Measurements from ENCODE around the gene TRIM65.

TRIM65 gene

GRCh38 chr17:75937652-75938051, 40.9 kb upstream of the TRIM65 start:
- no peaks in the 10 kb centered on the region for H3K9me3 ChIP-seq (ENCODE audit: insufficient read depth, low read length)
- peaks cover 30% of the 10 kb centered on the region for H3K36me3 ChIP-seq (ENCODE audit: insufficient read depth, insufficient read length, low read length)
- H3K27me3 ChIP-seq (ENCODE audit: insufficient read depth, insufficient read length): no peaks in the 10 kb centered on the region
- no peak for DNase-seq (ENCODE audit: low read depth, low spot score)
- no peak for TF ChIP-seq SUZ12 (IDR thresholded peaks at IDR 0.05; ENCODE audit: extremely low read depth, insufficient read depth, insufficient read length)
- TF ChIP-seq ZNF274 (IDR thresholded peaks at IDR 0.05; ENCODE audit: low read depth, low read length): no peak
- no peak for TF ChIP-seq YY1 (IDR thresholded peaks at IDR 0.05; ENCODE audit: insufficient read depth, insufficient read length)
- no peak overlapping the region for H3K4me3 ChIP-seq (ENCODE audit: insufficient read length, low read depth)
- no peak overlapping the region for H3K9ac ChIP-seq (ENCODE audit: insufficient read length, low read depth)
- H3K4me1 ChIP-seq (ENCODE audit: insufficient read depth, insufficient read length): no peaks in the 10 kb centered on the region

- DNase-seq (ENCODE audit: low read depth, low spot score): no peak
- no peak overlapping the region for H3K9ac ChIP-seq (ENCODE audit: insufficient read length, low read depth)
- H3K4me1 ChIP-seq (ENCODE audit: insufficient read depth, insufficient read length): no peaks in the 10 kb centered on the region
- no peak overlapping the region for H3K4me3 ChIP-seq (ENCODE audit: insufficient read length, low read depth)
- H3K9me3 ChIP-seq (ENCODE audit: insufficient read depth, low read length): no peaks in the 10 kb centered on the region
- no peak for TF ChIP-seq ZNF274 (IDR thresholded peaks at IDR 0.05; ENCODE audit: low read depth, low read length)
- no peak for TF ChIP-seq YY1 (IDR thresholded peaks at IDR 0.05; ENCODE audit: insufficient read depth, insufficient read length)
- no peak for TF ChIP-seq SUZ12 (IDR thresholded peaks at IDR 0.05; ENCODE audit: extremely low read depth, insufficient read depth, insufficient read length)
- peaks cover 55% of the 10 kb centered on the region for H3K36me3 ChIP-seq (ENCODE audit: insufficient read depth, insufficient read length, low read length)
- no peaks in the 10 kb centered on the region for H3K27me3 ChIP-seq (ENCODE audit: insufficient read depth, insufficient read length)
These were observed 37.1 kb upstream of the TRIM65 start for GRCh38 chr17:75933808-75934207.

- no peak for DNase-seq (ENCODE audit: low read depth, low spot score)
- TF ChIP-seq ZNF274 (IDR thresholded peaks at IDR 0.05; ENCODE audit: low read depth, low read length): no peak
- no peak for TF ChIP-seq YY1 (IDR thresholded peaks at IDR 0.05; ENCODE audit: insufficient read depth, insufficient read length)
- no peak for TF ChIP-seq SUZ12 (IDR thresholded peaks at IDR 0.05; ENCODE audit: extremely low read depth, insufficient read depth, insufficient read length)
- Histone ChIP-seq H3K9ac (ENCODE audit: insufficient read length, low read depth) (no peak overlapping the region), H3K36me3 (ENCODE audit: insufficient read depth, insufficient read length, low read length) (peaks cover 57% of the 10 kb centered on the region), H3K9me3 (ENCODE audit: insufficient read depth, low read length) (no peaks in the 10 kb centered on the region), H3K4me1 (ENCODE audit: insufficient read depth, insufficient read length) (no peaks in the 10 kb centered on the region), H3K27me3 (ENCODE audit: insufficient read depth, insufficient read length) (no peaks in the 10 kb centered on the region), H3K4me3 (ENCODE audit: insufficient read length, low read depth) (no peak overlapping the region)
These were observed 36.1 kb upstream of the TRIM65 start for GRCh38 chr17:75932852-75933251.

GRCh38 chr17:75931062-75931461, 34.3 kb upstream of the TRIM65 start:
- Histone ChIP-seq H3K4me1 (ENCODE audit: insufficient read depth, insufficient read length) (no peaks in the 10 kb centered on the region), H3K27me3 (ENCODE audit: insufficient read depth, insufficient read length) (no peaks in the 10 kb centered on the region), H3K9ac (ENCODE audit: insufficient read length, low read depth) (no peak overlapping the region), H3K9me3 (ENCODE audit: insufficient read depth, low read length) (no peaks in the 10 kb centered on the region), H3K4me3 (ENCODE audit: insufficient read length, low read depth) (no peak overlapping the region), H3K36me3 (ENCODE audit: insufficient read depth, insufficient read length, low read length) (peaks cover 67% of the 10 kb centered on the region)
- no peak for TF ChIP-seq YY1 (IDR thresholded peaks at IDR 0.05; ENCODE audit: insufficient read depth, insufficient read length)
- TF ChIP-seq SUZ12 (IDR thresholded peaks at IDR 0.05; ENCODE audit: extremely low read depth, insufficient read depth, insufficient read length): no peak
- TF ChIP-seq ZNF274 (IDR thresholded peaks at IDR 0.05; ENCODE audit: low read depth, low read length): no peak
- DNase-seq (ENCODE audit: low read depth, low spot score): no peak

GRCh38 chr17:75927286-75927922, 30.7 kb upstream of the TRIM65 start:
- TF ChIP-seq ZNF274 (IDR thresholded peaks at IDR 0.05; ENCODE audit: low read depth, low read length) (no peak), SUZ12 (IDR thresholded peaks at IDR 0.05; ENCODE audit: extremely low read depth, insufficient read depth, insufficient read length) (no peak), YY1 (IDR thresholded peaks at IDR 0.05; ENCODE audit: insufficient read depth, insufficient read length) (no peak)
- no peak for DNase-seq (ENCODE audit: low read depth, low spot score)
- H3K9ac ChIP-seq (ENCODE audit: insufficient read length, low read depth): no peak overlapping the region

GRCh38 chr17:75926456-75926855, 29.7 kb upstream of the TRIM65 start:
- Histone ChIP-seq H3K4me1 (ENCODE audit: insufficient read depth, insufficient read length) (no peaks in the 10 kb centered on the region), H3K4me3 (ENCODE audit: insufficient read length, low read depth) (no peak overlapping the region), H3K27me3 (ENCODE audit: insufficient read depth, insufficient read length) (no peaks in the 10 kb centered on the region), H3K9me3 (ENCODE audit: insufficient read depth, low read length) (no peaks in the 10 kb centered on the region), H3K36me3 (ENCODE audit: insufficient read depth, insufficient read length, low read length) (peaks cover 82% of the 10 kb centered on the region), H3K9ac (ENCODE audit: insufficient read length, low read depth) (no peak overlapping the region)
- TF ChIP-seq ZNF274 (IDR thresholded peaks at IDR 0.05; ENCODE audit: low read depth, low read length) (no peak), SUZ12 (IDR thresholded peaks at IDR 0.05; ENCODE audit: extremely low read depth, insufficient read depth, insufficient read length) (no peak), YY1 (IDR thresholded peaks at IDR 0.05; ENCODE audit: insufficient read depth, insufficient read length) (no peak)
- DNase-seq (ENCODE audit: low read depth, low spot score): no peak

More at GRCh38 chr17:75927286-75927922, 30.7 kb upstream of the TRIM65 start:
- Histone ChIP-seq H3K4me3 (ENCODE audit: insufficient read length, low read depth) (no peak overlapping the region), H3K9me3 (ENCODE audit: insufficient read depth, low read length) (no peaks in the 10 kb centered on the region), H3K27me3 (ENCODE audit: insufficient read depth, insufficient read length) (no peaks in the 10 kb centered on the region), H3K36me3 (ENCODE audit: insufficient read depth, insufficient read length, low read length) (peaks cover 80% of the 10 kb centered on the region), H3K4me1 (ENCODE audit: insufficient read depth, insufficient read length) (no peaks in the 10 kb centered on the region)

- H3K9ac ChIP-seq (ENCODE audit: insufficient read length, low read depth): no peak overlapping the region
- H3K4me3 ChIP-seq (ENCODE audit: insufficient read length, low read depth): no peak overlapping the region
- TF ChIP-seq SUZ12 (IDR thresholded peaks at IDR 0.05; ENCODE audit: extremely low read depth, insufficient read depth, insufficient read length): no peak
- no peak for TF ChIP-seq ZNF274 (IDR thresholded peaks at IDR 0.05; ENCODE audit: low read depth, low read length)
- TF ChIP-seq YY1 (IDR thresholded peaks at IDR 0.05; ENCODE audit: insufficient read depth, insufficient read length): no peak
- DNase-seq (ENCODE audit: low read depth, low spot score): no peak
- H3K36me3 ChIP-seq (ENCODE audit: insufficient read depth, insufficient read length, low read length): peaks cover 83% of the 10 kb centered on the region
- no peaks in the 10 kb centered on the region for H3K9me3 ChIP-seq (ENCODE audit: insufficient read depth, low read length)
- no peaks in the 10 kb centered on the region for H3K4me1 ChIP-seq (ENCODE audit: insufficient read depth, insufficient read length)
- no peaks in the 10 kb centered on the region for H3K27me3 ChIP-seq (ENCODE audit: insufficient read depth, insufficient read length)
These were observed 29.2 kb upstream of the TRIM65 start for GRCh38 chr17:75925912-75926311.
